ENCODE measurements around the gene GNAI2.
A peak's percentile ranks its signal among the peaks of the same experiment; 100 is the strongest.

The GNAI2 gene

GRCh38 chr3:50235716-50236483 is at the start of gene GNAI2:
Gene GNAI2 (plus strand): TSS chr3:50236204. CDS start chr3:50236336, 132 bp downstream.
- peak; percentile 99 for DNase-seq

GRCh38 chr3:50187750-50188149 is 48.3 kb upstream of the GNAI2 start:
- DNase-seq, result no peak

DNA sequence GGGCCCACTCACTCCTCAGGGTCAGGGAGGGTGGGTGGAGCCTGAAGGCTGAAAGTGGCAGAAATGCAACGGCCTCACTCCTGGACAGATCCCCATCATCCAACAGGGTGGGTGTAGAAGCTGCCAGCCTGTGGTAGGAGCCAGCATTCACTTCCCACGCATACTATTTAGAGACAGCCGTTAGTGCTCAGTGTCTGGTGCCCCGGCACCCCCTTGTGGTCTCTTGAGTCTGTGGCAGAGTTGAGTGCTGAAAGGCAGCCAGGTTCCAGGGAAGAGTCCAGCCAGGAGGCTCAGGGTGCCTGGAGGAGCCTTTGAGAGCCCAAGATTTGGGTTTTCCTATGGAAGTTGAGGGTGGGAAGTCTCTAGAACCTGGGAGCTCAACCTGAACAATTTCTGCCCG is 46.7 kb upstream of the GNAI2 start:
- peak; percentile 13 for DNase-seq

- DNase-seq, result no peak
Measured at GRCh38 chr3:50189989-50190388, 46.0 kb upstream of the GNAI2 start.

- DNase-seq, result no peak
Measured at GRCh38 chr3:50190936-50191660, 44.9 kb upstream of the GNAI2 start, which contains the start of gene GNAT1. Gene GNAT1 (plus strand): TSS chr3:50191610. CDS start chr3:50191726, 116 bp downstream.

- no peak for DNase-seq
Measured at GRCh38 chr3:50192124-50192523, 43.9 kb upstream of the GNAI2 start.

- peak; percentile 76 for DNase-seq
Measured at GRCh38 chr3:50192689-50193141, 43.3 kb upstream of the GNAI2 start.

GRCh38 chr3:50193286-50193685 is 42.7 kb upstream of the GNAI2 start:
- DNase-seq, result no peak

DNA sequence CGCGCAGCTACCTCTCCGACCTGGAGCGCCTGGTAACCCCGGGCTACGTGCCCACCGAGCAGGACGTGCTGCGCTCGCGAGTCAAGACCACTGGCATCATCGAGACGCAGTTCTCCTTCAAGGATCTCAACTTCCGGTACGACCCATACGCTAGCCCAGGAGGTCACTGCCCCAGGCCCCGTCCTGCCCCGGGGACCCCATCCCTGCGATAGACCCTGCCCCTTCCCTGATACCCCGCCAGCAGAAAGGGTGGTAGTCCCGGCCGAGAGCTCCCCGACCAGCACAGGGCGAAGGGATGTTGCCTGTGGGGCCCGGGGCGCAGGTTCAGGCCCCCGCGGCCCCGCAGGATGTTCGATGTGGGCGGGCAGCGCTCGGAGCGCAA is 42.3 kb upstream of the GNAI2 start:
- DNase-seq, result no peak

GRCh38 chr3:50194128-50194902 is 41.7 kb upstream of the GNAI2 start:
- DNase-seq, result peak; percentile 85

- no peak for DNase-seq
Measured at GRCh38 chr3:50194903-50195500, 41.0 kb upstream of the GNAI2 start.

DNA sequence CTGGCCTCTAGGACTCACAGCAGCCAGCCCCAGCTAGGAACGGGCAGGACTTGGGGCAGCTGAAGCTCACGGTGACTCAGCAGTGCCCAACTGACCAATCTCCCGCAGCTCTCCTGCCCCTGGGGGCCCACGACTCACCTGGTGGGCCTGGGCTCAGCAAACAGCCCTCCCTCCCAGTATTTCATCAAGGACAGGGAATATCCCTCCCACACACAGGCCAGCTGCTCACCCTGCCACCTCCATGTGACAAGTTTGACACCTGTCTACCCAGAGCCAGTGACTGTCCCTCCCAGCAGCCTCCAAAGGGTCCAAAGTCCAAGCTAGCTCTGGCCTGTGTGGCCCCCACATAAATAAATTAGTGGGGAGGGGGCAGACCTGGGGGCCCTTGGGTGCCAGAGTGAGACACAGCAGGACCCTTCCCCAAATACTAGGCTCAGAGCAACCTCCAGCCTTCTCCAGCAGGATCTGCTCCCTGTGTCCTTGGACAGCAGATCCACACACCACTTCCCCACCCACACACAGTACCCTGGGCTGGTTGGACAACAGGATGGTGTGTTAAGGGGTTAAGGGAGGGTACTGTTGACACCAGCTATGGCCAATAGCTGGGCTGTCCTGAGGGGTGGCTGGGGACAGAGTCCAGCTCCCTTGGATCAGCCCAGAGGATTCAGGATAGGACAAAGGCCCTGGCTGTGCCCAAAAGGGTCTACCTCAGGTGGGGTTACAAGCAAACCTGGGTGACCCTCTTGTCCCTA is 40.3 kb upstream of the GNAI2 start:
- DNase-seq, result no peak

- no peak for DNase-seq
Measured at GRCh38 chr3:50196253-50196801, 39.7 kb upstream of the GNAI2 start.

DNA sequence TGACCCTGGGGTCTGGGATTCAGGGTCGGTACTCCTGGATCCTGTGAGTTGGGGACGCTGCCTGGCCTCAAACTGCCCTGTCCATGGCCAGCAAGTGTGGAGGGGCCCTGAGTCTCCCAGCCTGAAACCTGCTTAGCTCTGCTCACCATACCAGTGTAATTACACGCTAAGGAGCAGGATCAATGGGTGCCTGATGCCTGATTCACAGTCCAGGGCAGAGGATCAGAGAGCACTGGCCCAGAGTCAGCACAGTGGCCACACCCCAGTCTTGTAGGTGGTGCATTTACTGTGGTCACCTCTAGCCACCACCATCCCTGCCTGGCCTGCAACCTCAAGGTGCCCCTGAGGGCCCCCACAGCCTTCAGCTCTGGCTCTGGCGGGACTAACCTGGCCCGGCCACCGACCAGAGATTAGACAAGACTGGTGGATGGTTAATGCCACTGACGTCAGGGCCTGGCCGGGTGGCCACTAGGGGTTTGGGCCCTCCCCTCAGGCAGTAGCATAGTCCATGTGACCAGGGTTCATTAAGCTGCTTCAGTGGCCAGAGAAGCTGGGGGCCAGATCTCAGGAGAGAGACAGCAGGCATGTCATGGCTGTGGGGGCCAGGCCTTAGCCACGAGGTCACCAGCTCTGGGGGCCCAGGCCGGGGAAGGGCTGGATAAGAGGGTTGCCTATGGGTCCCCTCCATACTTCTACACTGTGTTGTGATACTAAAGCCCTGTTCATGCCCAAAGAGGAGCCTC is 34.3 kb upstream of the GNAI2 start:
- no peak for DNase-seq

DNA sequence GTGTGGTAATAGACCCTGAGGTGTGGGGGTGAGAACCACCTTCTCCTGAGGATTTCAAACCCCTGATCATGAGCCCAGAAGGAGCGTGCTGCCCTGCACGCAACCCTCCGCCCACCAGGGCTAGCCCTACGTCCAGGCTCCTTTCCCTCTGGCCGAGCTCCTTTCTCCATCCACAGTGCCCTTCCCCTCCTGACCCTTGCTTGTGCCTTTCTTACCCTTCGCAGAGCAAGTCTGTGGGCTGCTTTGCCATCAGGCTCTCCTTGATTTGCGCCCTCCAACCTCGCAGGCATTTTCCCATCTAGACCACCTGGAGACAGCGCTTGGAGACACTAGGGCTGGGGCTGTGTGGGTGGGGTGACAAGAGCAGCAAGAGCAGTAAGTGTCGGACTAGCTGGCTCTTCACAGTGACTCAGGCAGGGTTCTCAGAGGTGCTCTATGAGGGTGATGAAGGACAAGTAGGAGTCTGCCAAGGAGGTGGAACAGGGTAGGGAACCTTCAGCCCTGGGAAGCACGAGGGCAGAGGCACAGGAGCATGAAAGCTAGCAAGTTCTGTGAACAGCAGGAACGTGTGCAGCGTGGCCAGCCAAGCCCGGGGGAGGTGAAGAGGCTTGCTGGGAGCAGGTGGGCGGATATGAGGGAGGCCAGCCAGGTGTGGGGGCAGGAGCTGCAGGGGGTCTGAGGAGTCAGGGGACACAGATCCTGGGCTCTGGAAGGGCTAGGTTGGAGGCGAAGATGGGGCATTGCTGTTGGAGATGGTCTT is 33.5 kb upstream of the GNAI2 start:
- DNase-seq, result no peak

- no peak for DNase-seq
Measured at GRCh38 chr3:50203113-50203808, 32.7 kb upstream of the GNAI2 start.

DNA sequence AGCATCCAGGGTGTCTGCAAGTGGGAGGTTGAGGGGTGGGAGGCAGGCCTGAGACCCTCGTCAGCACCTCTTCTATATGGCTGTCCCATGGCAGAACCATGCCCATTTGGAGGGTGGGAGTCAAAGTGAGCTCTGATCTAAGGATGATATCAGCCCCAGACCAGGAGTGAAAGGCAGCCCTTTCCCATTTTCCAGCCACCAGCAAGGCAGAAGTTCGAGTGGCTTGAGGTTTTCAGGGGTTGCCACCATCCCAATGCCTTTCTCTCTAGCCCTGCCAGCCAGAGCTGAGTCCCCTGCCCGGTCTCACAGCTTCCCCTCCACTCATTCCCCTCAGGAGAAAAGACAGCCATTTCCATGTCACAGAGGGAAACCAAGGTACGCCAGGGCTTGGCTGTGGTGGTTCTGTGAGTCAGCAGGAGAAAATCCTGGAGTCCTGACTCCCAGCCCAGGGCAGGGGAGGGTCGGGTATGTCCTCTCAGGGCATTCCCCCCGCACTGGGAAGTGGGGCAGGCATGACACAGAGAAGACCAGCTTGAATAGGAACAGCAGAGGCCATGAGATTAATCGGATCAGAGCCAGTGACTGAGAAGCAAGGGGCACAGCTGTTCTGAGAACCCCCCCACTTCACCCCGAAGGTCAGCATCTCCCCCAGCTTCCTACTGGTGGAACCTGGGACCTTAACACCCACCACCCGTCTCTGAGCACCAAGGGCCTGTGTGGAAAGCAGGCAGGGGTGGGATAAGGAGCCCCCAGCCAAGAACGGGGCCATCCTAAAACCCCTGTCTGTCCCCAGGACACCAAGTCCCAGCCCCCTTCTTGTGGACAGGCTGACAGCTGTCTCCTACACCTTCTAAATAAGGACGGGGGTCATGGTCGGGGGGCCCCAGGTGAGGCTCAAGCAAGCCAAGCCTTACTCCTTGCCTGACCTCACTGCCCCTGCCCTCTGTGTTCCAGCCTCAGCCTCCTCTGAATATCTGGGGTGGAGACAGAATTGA is 31.9 kb upstream of the GNAI2 start:
- DNase-seq, result no peak

GRCh38 chr3:50204804-50205412 is 31.1 kb upstream of the GNAI2 start, which contains the start of gene SLC38A3:
Gene SLC38A3 (plus strand): TSS chr3:50205271. CDS start chr3:50214200, 8,929 bp downstream.
- DNase-seq, result no peak

All from CD4-positive, alpha-beta T cell treated with Interferon gamma for 1 hour (primary cell).